HepG2 (cell line): Measurements from ENCODE around the gene R3HCC1L.

Experiments
- GPBP1L1 ChIP-seq: sonication (generic); formaldehyde crosslinking; IDR thresholded peaks from 2 replicates; pipeline ENCODE4 v1.5.0; 2020; ENCODE audit warnings: mild to moderate bottlenecking, missing genetic modification reagents
- MED1 ChIP-seq: sonication (generic); formaldehyde crosslinking; IDR thresholded peaks from 2 replicates; pipeline ENCODE4 v1.4.0; 2020; ENCODE audit warnings: missing genetic modification reagents
- TF ChIP-seq, protein P1 (sequence below): sonication (generic); formaldehyde crosslinking; IDR thresholded peaks from 2 replicates; pipeline ENCODE4 v1.5.0; 2020; ENCODE audit warnings: mild to moderate bottlenecking, missing genetic modification reagents, moderate library complexity

- TF ChIP-seq GPBP1L1 (CRISPR knock-in tag) = no peak
- TF ChIP-seq, protein P1, sequence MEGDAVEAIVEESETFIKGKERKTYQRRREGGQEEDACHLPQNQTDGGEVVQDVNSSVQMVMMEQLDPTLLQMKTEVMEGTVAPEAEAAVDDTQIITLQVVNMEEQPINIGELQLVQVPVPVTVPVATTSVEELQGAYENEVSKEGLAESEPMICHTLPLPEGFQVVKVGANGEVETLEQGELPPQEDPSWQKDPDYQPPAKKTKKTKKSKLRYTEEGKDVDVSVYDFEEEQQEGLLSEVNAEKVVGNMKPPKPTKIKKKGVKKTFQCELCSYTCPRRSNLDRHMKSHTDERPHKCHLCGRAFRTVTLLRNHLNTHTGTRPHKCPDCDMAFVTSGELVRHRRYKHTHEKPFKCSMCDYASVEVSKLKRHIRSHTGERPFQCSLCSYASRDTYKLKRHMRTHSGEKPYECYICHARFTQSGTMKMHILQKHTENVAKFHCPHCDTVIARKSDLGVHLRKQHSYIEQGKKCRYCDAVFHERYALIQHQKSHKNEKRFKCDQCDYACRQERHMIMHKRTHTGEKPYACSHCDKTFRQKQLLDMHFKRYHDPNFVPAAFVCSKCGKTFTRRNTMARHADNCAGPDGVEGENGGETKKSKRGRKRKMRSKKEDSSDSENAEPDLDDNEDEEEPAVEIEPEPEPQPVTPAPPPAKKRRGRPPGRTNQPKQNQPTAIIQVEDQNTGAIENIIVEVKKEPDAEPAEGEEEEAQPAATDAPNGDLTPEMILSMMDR (CRISPR knock-in tag) = no peak
- no peak for TF ChIP-seq MED1 (CRISPR knock-in tag)
Observed at GRCh38 chr10:98235846-98236245, 101.4 kb downstream of the R3HCC1L start.
